T47D (cell line): ENCODE measurements around the gene CYP2S1.
"Not testable (repeated sequence)": the region's sequence is repeated elsewhere in the genome, so short reads cannot be mapped to it uniquely, and the experiment has no call there.

Experiments
- DNase-seq, 2 experiments: peaks; one replicate each; pipeline versions ENCODE4 v3.0.0 to v3.0.0-alpha.2; 2011 to 2012; ENCODE audit warnings: low read depth in 1 of 2, low spot score in 1 of 2
- JUND ChIP-seq: IDR thresholded peaks from 2 replicates; pipeline ENCODE4 v1.6.1; 2012; ENCODE audit warnings: low read depth
- in situ Hi-C: cut with HindIII; loops from 2 replicates; pipeline ENCODE4 v1.10.0; 2016; ENCODE audit warnings: low sequenced_read_pairs, low pct_unique_long_range_greater_than_20kb

The CYP2S1 gene

DNA sequence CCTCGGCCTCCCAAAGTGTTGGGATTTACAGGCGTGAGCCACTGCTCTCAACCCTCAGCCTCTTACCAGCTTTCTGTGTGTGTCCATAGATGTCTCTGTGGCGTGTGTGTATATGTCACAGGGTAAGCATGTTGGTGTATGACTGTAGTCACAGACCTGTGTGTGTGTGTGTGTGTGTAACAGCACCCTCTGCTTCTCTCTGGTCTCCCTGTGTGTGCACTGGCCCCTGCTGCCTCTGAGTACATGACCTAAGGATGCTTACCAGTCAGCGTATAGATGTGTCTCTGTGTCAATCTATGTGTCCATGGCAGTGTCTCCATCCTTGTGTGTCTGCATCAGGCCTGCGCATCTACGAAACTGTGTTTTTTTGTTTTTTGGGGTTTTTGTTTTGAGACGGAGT, 31.6 kb downstream of the CYP2S1 start:
- no peak for TF ChIP-seq JUND
- in situ Hi-C loops = no loop called here
- no peak for DNase-seq

DNA sequence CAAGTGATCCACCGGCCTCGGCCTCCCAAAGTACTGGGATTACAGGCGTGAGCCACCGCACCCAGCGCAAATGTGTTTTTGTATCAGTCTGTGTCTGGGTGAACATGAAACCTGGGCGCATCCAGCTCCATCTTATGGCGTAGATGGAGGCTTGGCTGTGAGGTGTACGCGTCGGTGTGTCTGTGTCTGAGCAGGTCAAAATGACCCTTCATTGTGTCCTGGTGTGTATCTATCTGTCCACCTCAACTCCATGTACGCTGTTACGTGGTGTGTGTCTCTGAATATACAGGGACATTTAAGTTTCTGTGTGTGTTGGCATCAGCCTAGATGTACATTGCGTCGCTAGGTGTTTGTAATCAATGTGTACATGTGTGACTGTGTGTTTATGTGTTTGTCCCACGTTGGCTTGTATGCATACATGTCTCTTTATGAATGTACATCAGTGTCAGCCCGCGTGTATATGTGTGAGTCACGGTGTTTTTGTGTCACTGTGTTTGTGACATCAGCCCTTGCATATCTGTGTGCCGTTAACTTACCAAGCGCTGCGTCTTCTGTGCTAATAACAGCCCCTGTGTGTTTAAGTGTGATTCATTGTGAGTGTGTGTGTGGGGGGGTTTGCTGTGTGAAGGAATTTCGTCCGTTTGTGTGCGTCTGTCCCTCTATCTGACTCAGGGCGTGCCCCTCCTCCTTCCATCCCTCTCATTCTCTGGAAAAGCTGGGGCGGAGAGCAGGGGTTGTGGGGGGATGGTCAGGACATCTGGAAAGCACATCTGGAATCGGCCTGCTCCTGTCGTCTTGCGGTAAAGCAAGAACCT, 32.4 kb downstream of the CYP2S1 start:
- no peak for TF ChIP-seq JUND
- no peak for DNase-seq
- in situ Hi-C loops = no loop called here

DNA sequence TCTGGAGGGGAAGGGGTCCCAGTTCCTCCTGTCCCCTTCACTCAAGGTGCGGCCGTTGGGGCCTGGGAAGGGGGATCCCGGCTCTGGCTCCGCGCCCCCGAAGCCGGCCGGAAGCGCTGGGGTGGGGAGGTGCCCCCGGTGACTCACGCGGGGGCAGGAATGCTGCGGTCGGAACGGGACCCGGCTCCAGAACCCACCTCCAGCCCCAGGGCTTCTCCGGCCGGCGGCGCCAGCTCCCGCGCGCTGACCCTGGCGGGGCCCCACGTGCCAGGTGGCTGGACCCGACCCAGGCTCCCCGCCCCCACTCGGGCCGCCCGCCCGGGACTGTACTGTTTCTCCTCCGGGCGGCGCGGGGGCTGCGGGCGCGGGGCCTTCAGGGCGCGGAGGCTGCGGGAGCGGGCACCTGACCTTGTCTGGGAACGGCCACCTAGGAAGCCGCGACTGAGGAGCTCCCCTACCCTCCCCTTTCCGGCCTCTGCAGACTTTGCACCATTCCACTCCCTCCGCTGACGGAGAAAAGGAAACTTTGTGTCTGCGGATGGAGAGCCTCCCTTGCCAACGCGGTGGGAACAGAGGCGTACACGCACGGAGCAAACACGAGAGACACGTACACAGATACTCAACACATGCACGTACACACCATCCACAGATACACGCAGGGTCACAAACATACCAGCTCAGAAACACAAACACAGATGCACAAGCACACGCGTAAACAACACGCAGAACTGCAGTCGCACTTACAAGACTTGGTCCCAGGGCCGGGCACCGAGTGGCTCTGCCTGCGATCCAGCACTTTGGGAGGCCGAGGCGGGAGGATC, 33.2 kb downstream of the CYP2S1 start:
- in situ Hi-C loops = no loop called here
- DNase-seq = peak; percentile 35 to 41
- TF ChIP-seq JUND = no peak

DNA sequence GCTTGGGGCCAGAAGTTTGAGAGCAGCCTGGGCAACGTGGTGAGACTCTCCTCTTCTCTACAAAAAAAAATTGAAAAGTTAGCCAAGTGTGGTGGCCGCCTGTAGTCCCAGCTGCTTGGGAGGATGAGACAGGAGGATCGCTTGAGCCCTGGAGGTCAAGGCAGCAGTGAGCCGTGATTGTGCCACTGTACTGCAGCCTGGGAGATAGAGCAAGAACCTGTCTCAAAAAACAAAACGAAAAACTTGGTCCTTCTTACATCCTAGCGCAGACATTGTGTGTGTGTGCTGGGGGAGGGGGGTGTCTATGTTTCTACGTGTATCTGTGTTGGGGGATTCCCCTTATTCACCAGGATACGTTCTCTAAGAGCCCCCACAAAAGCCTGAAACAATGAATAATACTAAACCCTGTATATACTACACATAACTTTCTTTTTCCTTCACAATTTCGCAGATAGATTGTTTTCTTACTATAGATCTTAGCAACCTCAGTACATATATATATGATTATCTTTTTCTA, 33.9 kb downstream of the CYP2S1 start:
- no peak for TF ChIP-seq JUND
- in situ Hi-C loops = no loop called here
- DNase-seq = no peak

DNA sequence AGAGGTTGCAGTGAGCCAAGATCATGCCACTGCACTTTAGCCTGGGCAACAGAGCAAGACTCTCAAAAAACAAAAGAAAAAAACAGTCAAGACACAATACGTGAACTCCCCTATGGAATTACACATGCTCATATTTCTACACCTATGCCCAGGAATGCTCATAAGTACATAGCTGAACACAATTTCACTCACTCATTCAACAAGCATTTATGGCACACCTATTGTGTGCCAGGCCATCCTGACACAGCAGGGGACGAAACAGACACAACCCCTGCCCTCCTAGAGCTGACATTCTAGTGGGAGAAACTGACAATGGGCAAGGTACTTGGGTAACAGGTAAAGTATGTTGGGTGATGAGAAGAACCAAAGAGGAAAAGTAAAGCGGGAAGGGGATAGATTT, 35.5 kb downstream of the CYP2S1 start:
- TF ChIP-seq JUND = no peak
- in situ Hi-C loops = no loop called here
- DNase-seq = no peak

DNA sequence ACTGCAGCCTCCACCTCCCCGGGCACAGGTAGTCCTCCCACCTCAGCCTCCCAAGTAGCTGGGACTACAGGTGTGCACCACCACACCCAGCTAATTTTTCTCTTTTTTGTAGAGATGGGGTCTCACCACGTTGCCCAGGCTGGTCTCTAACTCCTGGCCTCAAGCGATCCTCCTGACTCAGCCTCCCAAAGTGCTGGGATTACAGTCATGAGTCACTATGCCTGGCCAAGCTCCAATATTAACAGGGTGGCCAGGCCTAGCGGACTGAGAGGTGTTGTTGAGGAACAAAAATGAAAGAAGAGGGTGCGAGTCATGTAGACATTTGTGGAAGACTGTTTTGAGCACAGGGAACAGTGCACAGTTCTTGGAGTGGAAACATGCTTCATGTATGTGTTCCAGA, 36.3 kb downstream of the CYP2S1 start:
- in situ Hi-C loops, DNase-seq: not testable (repeated sequence)

DNA sequence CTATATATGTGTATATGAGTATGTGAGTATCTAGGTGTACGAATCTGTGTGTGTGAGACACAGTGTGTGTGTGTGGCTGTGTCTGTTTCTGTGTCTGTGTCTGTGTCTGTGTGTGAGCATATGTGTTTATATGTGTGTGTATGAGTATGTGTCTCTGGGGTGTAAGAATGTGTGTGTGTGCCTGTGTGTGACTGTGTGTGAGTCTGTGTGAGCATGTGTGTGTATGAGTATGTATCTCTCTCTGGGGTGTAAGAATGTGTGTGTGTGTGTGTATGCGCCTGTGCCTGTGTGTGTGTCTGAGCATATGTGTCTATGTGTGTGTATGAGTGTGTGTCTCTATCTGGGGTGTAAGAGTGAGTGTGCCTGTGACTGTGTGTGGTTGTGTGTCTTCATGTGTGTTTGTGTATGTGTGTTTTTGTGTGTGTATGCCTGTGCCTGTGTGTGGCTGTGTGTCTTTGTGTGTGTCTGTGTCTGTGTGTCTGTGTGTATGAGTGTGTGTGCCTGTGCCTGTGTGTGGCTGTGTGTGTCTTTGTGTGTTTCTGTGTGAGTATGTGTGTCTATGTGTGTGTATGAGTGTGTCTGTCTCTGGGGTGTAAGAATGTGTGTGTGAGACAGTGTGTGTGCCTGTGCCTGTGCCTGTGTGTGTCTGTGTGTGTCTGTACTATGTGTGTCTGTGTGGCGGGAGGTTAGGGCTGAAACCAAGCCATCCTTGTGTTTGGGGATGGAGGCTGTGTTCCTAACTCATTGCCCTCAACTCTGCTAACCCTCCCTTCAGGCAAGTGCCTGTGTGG, 37.2 kb downstream of the CYP2S1 start:
- no peak for TF ChIP-seq JUND
- in situ Hi-C loops = no loop called here
- no peak for DNase-seq

DNA sequence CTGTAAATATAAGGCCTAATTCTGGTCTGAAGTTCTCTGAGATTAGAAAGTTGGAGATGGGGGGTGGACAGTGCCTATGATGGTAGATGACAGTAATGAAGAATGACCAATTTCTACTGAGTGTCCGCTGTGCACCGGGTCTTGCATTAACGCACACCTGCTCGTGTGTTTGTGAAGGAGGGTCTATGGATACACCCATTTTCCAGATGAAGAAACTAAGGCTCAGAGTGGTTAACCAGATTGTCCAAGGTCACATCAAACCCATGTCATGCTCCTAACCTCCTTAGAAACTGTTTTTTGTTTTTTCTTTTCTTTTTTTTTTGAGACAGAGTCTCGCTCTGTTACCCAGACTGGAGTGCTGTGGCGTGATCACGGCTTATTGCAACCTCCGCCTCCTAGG, 39.7 kb downstream of the CYP2S1 start:
- in situ Hi-C loops = no loop called here
- no peak for DNase-seq
- no peak for TF ChIP-seq JUND

DNA sequence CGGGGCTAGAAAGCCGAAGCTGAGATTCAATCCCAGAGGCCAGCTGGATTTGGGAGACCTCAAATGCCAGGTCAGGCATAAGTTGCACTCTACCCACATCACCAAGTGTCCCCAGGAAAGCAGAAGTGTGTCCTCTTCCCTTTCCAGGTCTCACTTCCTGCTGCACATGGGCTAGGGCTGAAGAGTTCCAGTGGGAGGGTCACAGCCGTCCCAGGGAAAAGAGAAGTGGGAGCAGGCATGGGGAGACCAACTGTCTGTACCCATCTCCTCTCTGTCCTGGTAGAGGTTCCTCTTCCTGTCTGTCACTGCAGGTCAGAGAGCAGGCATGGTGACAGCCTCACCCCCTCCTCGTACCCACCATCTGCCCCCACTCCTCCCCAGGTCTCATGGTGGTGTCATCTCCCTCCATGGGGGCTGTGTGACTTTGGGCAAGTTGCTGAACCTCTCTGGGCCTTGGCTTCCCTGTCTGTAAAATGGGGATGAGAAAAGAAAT, 40.8 kb downstream of the CYP2S1 start:
- DNase-seq = no peak
- in situ Hi-C loops = no loop called here
- no peak for TF ChIP-seq JUND

DNA sequence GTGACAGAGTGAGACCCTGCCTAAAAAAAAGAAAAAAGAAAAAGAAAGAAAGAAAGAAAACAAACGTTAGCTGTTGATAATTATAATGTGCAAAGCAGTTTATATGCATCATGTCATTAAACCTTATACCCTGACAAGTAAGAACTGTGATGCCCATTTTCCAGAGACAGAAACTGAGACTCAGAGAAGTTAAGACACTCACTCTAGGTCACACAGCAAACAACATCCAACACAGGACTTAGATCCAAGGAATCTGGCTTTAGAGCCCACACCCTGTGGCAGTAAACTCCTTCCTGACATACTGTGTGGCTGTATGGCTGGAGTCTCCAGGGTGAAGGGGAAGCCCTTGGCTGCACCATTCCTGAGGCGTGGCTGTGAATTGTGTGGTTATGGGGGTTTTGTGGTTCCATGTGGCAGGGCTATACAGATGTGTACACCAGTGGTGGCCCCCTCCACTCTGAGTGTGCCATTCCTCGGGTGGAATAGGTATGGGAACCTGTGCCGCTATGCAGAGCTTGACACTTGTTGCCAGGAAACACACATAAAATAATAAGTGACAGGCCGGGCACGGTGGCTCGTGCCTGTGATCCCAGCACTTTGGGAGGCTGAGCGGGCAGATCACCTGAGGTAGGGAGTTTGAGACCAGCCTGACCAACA, 41.6 kb downstream of the CYP2S1 start:
- no peak for TF ChIP-seq JUND
- in situ Hi-C loops = no loop called here
- no peak for DNase-seq

DNA sequence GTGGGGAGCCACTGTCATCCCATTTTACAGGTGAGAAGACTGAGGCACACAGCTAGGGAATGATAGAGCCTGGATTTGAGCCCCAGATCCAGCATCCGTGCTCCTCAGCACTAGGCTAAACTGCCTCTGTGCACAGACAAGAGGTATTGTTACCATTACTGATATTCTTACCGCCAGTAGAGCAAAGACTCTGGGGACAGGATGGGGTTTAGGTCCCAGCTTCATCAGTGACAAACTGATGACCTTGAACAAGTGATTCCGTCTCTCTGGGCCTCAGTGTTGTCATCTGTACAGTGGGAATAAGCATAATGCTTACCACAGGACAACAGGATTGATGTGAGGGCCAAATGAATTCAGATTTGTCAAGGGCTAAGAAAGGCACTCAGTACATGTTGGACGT, 42.5 kb downstream of the CYP2S1 start:
- in situ Hi-C loops = no loop called here
- DNase-seq = no peak
- TF ChIP-seq JUND = no peak

DNA sequence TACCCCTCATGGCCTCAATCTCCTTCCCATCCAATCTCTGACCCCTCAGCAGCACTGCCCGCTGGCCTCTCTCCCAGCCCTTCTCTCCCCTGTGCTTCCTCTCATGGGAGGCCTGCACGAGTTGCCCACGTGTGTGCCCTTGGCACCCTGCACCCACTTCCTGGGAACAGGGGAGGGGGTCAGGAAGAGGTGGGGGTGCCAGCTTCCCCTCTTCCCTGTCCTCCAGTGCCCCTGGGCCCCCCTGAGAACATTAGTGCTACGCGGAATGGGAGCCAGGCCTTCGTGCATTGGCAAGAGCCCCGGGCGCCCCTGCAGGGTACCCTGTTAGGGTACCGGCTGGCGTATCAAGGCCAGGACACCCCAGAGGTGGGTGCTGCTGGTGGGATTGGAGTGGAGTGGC, 45.2 kb downstream of the CYP2S1 start:
- DNase-seq = no peak
- in situ Hi-C loops = no loop called here
- TF ChIP-seq JUND = no peak
